Glomerular visceral epithelial cell (primary cell): ENCODE data around the gene ST8SIA3.

Experiments
- DNase-seq: peaks from one replicate; pipeline ENCODE4 v3.0.0-alpha.2; 2016; ENCODE audit errors: extremely low spot score

ST8SIA3 gene

GRCh38 chr18:57352271-57352701 is at the start of gene ST8SIA3:
ST8SIA3 (plus strand) TSS chr18:57352557; CDS start chr18:57352847, 290 bp downstream.
- DNase-seq: no peak

DNA sequence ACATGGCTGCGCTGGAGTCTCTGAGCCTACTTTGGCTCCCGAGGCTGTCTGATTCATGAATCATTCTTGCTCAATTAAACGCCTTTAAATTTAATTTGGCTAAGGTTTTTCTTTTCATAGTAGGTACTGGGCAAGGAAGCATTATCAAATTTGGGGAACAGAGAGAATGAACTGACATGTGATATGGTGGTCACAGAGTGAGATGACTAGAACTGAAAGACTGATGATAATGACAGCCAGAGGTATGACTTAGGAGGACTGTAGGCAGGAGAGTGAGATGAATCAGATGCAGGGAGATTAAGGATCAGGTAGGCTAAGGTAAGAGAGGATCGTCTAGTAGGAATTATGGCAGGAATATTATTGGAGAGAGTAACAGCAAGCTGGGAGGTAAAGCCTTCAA is 40.9 kb upstream of the ST8SIA3 start:
- DNase-seq: no peak

GRCh38 chr18:57312346-57313144 is 39.8 kb upstream of the ST8SIA3 start:
- DNase-seq: no peak

DNA sequence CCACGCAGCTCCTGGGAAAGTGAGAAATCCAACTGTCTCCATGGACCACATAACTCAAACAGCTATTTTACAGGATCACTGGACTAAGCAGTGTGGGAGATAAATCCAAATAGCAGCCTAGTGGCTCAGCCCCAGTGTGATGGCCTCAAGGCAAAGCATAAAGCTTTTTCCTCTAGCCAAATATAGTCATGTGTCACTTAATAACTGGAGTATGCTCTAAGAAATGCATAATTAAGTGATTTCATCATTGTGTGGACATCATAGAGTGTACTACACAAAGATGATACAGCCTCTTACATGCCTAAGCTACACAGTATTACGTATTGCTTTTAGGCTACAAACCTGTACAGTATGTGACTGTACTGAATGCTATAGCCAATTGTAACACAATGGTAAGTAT is 31.8 kb upstream of the ST8SIA3 start:
- DNase-seq: no peak

DNA sequence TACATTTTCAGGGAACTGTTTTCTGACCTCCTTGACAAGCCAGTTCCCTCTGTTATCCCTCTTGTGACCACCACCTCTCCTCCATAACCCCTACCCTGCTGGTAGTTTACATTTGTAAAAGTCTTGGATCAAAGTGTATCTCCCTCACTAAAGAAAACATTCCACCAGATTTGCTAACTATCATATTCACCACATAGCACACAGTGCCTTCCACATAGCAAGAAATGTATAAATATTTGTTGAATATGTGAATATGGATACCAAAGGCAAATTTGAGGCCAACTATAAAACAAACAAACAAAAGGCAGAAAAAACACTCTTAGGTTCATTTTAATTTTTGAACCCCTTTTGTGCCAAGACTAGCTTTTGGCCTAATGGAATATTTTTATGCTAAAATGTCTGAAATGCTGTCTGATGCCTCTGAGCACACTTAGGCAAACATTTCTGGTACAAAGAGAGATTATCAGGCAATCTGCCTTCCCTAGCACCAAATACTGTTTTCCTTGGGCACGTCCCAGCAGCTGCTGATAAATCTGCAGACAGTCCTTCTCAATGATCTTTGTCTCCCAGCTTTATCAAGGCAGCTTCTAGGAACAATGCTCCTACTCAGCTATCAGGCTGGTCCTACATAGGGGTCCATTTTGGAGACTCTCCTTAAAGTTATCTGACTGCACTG is 26.7 kb upstream of the ST8SIA3 start:
- no peak for DNase-seq

DNA sequence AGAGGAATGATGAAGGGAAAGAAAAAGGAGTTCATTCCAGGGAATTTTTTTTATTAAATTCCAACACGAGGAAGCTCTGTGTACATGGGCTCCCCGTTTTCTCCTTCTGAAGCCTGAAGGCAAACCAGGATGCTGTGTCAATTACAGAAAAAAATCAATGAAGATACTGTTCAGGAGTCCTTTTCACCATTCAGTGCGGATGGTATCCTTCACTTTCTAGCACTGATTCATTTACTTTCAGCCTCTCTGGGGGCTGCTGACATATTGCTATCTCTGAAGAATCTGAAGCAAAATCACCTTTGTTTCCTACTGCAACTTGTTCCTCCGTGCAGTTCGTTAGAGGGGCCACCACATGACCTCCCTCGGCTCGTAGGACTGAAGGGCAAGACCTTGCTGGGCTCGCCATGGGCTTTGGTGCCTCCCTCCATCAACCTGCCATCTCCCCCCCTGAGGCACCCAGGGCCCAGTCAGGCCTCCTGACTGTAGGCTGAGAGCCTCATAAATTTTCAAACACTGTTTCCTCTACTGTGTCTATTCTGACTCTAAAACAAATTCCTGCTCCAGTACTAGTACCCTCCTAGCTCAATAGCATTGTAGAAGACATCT is 25.5 kb upstream of the ST8SIA3 start:
- DNase-seq: no peak

- DNase-seq: no peak
Observed at GRCh38 chr18:57328665-57329064, 23.7 kb upstream of the ST8SIA3 start.

DNA sequence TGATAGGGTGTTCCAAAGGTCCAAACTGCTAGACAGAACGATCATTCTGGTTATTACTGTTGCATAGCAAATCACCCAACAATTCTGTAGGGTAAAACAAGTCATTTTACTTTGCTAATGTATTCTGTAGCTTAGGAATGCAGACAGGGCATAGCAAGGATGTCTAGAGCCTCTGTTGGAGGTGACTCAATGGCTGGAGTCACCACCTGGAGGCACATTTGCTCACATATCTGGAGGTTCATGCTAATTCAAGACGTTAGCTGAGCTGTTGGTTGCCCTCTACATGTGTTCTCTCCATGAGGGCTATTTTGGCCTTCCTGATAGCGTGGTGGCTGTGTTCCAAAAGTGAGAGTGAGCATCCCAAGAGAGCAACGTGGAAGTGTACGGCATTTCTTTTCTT is 22.5 kb upstream of the ST8SIA3 start:
- no peak for DNase-seq

GRCh38 chr18:57331718-57332117 is 20.6 kb upstream of the ST8SIA3 start:
- no peak for DNase-seq

DNA sequence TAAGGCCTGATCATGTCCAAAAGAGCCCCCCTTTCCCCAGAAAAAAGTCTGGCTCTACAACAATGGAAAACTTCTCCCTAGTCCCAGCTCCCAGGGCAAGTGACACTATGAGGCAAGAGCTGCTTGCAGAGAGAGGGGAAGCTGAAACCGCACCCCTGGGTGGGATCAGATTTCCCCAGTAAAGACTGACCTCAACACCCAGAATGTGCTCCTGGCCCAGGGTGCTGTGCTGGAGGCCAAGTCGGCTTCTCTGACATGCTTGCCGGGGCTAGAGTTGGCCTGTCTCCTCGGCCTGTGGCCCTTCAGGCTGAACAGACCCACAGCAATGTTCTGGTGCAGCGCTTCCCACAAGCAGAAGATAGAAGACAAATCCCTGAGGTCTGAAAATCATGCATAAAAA is 18.4 kb upstream of the ST8SIA3 start:
- no peak for DNase-seq

DNA sequence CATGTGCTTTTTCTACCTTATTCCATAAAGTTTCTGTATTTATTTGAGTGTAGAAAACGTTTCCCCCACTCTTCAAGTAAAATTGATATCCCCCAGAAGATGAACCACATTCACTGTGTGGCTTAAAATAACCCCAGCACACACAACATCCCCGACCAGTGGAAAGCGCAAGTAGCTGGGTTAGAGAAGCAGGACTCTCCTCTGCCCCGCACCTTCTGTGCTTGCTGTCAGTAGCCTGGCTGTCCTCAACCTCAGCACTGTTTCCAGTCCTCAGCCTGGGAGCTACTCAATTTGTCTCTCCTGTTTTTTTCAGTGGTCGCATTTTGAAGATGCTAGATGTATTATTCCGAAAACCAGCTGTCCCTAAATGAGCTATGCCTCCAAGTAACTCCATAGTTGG is 18.0 kb upstream of the ST8SIA3 start:
- DNase-seq: no peak

DNA sequence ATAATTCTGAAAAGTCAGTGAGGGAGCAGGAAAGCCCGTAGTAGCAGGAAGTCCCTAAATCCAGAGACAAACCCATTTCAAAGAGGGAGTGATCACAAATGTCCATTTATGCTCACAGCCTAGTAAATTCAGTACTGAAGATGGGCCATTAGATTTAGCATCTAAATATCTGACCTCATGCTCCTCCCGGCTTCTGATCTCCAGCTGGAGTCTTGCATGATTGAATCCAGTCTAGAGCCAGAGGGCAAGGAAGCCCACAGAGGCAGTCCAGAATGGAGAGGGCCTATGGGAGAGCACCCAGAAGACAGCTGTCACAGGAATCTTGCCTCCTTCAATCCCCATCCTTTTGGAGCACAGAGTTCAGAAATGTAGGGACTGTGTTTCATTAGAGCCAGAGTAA is 16.0 kb upstream of the ST8SIA3 start:
- no peak for DNase-seq

DNA sequence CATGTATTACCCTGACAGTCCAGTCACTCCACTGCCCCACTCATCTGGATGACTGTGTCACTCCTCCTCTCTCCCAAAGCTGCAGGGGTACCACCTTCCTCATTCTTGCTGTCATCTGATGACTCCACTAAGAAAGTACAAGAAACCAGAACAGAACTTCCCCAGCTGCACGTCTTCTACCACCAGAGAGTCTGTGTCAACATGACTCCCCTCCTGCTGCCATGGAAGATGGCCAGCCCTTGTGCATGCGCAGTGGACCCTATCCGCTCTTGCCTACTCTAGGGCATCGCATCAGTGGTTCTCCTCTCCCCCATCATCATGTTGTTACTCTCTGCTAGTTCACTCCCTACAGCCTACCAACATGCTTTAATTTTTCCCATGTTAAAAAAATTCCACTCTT is 14.5 kb upstream of the ST8SIA3 start:
- DNase-seq: no peak

GRCh38 chr18:57343833-57344232 is 8.5 kb upstream of the ST8SIA3 start:
- DNase-seq: no peak

- DNase-seq: no peak
Observed at GRCh38 chr18:57346876-57347275, 5.5 kb upstream of the ST8SIA3 start.

DNA sequence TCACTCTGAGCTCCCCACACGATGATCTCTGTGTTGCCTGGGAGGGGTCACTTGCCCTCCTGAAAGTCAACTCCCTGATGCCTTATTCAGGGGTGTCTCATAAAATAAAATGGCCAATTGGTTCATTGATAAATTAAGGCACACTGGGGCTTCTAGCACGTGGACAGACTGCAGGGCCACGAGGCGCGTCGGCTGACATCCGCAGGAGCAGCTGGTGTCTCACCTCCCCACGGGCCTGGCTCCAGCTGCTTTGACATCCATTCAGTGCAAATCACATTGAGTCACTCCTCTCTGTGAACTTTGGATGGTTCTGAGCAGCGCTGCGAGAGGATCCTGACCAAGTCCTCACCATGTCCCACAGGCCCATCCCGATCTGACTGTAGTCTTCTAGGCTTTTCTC is 4.6 kb upstream of the ST8SIA3 start:
- DNase-seq: no peak

DNA sequence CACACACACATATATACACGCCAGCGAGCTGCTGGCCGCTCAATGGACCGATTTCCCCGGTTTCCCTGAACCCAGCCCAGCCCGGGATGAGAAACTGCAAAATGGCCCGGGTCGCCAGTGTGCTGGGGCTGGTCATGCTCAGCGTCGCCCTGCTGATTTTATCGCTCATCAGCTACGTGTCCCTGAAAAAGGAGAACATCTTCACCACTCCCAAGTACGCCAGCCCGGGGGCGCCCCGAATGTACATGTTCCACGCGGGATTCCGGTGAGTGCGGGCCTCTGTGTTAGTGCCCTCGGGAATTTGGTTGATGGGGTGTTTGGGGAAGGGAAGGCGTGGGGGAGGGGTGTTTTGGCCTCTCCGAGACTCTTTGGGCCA is 392 bp downstream of the ST8SIA3 start:
- no peak for DNase-seq

GRCh38 chr18:57353137-57353939 is 981 bp downstream of the ST8SIA3 start:
- DNase-seq: no peak

- DNase-seq: peak; percentile 35
Observed at GRCh38 chr18:57353940-57354461, 1.6 kb downstream of the ST8SIA3 start.

- no peak for DNase-seq
Observed at GRCh38 chr18:57359433-57359832, 7.1 kb downstream of the ST8SIA3 start.

DNA sequence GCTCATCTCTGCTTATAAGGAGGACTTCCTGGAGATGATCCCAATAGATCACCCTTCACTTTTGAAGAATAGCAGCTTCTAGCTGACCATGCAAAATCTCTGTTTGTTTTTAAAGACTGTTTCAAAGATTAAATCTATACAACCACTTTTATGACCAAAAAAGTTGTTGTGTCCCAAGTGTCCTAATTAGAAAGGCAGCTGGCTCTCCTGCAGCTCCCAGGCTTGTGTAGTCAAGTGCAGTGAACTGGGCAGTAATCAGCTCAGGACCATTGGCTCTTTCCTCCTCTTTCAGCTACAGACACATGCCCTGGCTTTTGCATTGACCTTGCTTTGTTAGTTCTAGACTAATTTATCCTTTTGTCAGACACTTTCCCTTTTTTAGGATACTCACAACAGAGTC is 10.4 kb downstream of the ST8SIA3 start:
- DNase-seq: no peak

DNA sequence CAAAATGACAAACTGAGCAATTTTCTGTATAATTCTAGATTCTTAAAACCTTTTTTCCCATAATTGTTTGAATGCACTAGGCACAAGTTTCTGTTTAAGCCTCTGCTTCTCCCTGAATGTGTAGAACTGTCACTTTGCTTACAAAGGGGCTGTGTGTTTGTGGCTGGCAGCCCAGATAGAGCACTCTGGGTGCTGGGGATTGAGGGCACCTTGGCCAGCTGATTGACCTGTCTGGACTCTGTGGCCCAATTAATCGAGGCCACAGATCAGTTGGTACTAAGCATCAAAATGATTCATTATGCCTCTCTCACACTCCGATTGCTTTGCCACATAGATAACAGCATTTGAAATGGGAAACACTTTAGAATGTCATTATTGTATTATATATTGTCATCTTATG is 12.1 kb downstream of the ST8SIA3 start:
- no peak for DNase-seq
